H9 (cell line): ENCODE measurements around the gene SMAD7. TPM values are rescaled to one million over a fixed set of nuclear protein-coding genes. Genes with fewer than 3 reads are reported as not detected.

Experiments used
- DNase-seq: peaks from one replicate; pipeline ENCODE4 v3.0.0-alpha.2; 2017
- H2AFZ ChIP-seq: one replicate; pipeline ENCODE4 v1.6.1; 2013; ENCODE audit warnings: mild to moderate bottlenecking, low read length, control low read depth, moderate library complexity
- H2AK5ac ChIP-seq: 2 replicates; pipeline ENCODE4 v1.6.1; 2013; ENCODE audit warnings: low read length, control low read depth, mixed read lengths; ENCODE audit not compliant: insufficient read length
- H2BK120ac ChIP-seq: one replicate; pipeline ENCODE4 v1.6.1; 2013; ENCODE audit warnings: low read depth, mild to moderate bottlenecking, low read length, control low read depth, inconsistent platforms; ENCODE audit not compliant: poor library complexity, severe bottlenecking
- H2BK12ac ChIP-seq: 2 replicates; pipeline ENCODE4 v1.6.1; 2013; ENCODE audit warnings: low read length, control low read depth, mixed read lengths, low read depth; ENCODE audit not compliant: insufficient read length
- H2BK15ac ChIP-seq: 2 replicates; pipeline ENCODE4 v1.6.1; 2013; ENCODE audit warnings: low read depth, low read length, control low read depth
- H2BK20ac ChIP-seq: one replicate; pipeline ENCODE4 v1.6.1; 2013; ENCODE audit warnings: low read depth, mild to moderate bottlenecking, low read length, control low read depth, inconsistent platforms; ENCODE audit not compliant: poor library complexity, severe bottlenecking
- H2BK5ac ChIP-seq: 2 replicates; pipeline ENCODE4 v1.6.1; 2013; ENCODE audit warnings: low read length, control low read depth, mixed read lengths; ENCODE audit not compliant: insufficient read length
- H3K14ac ChIP-seq: 2 replicates; pipeline ENCODE4 v1.6.1; 2013; ENCODE audit warnings: low read length, control low read depth; ENCODE audit not compliant: insufficient read depth
- H3K18ac ChIP-seq: 2 replicates; pipeline ENCODE4 v1.6.1; 2013; ENCODE audit warnings: low read depth, mild to moderate bottlenecking, mixed read lengths, low read length, control low read depth; ENCODE audit not compliant: insufficient read length
- H3K23ac ChIP-seq: 2 replicates; pipeline ENCODE4 v1.6.1; 2013; ENCODE audit warnings: low read length, control low read depth, mixed read lengths, low read depth; ENCODE audit not compliant: insufficient read length
- H3K23me2 ChIP-seq: 2 replicates; pipeline ENCODE4 v1.6.1; 2013; ENCODE audit warnings: low read depth, mild to moderate bottlenecking, mixed read lengths, low read length, control low read depth; ENCODE audit not compliant: insufficient read length, poor library complexity, severe bottlenecking
- H3K27ac ChIP-seq: 2 replicates; pipeline ENCODE4 v1.5.1; 2013; ENCODE audit warnings: low read length, control low read depth, mixed read lengths, low read depth; ENCODE audit not compliant: insufficient read length
- H3K27me3 ChIP-seq: 2 replicates; pipeline ENCODE4 v1.6.1; 2013; ENCODE audit warnings: low read length, control low read depth, inconsistent platforms; ENCODE audit not compliant: insufficient read depth
- H3K4ac ChIP-seq: 2 replicates; pipeline ENCODE4 v1.6.1; 2013; ENCODE audit warnings: low read depth, mild to moderate bottlenecking, control low read depth, inconsistent platforms, low read length, moderate library complexity
- H3K4me1 ChIP-seq: 2 replicates; pipeline ENCODE4 v1.6.1; 2013; ENCODE audit warnings: low read length, control low read depth, inconsistent platforms; ENCODE audit not compliant: insufficient read depth
- H3K4me2 ChIP-seq: 2 replicates; pipeline ENCODE4 v1.6.1; 2013; ENCODE audit warnings: low read length, control low read depth, mixed read lengths; ENCODE audit not compliant: insufficient read length, insufficient read depth
- H3K56ac ChIP-seq: 2 replicates; pipeline ENCODE4 v1.6.1; 2013; ENCODE audit warnings: low read depth, mild to moderate bottlenecking, mixed read lengths, low read length, control low read depth; ENCODE audit not compliant: insufficient read length
- H3K79me1 ChIP-seq: 2 replicates; pipeline ENCODE4 v1.6.1; 2013; ENCODE audit warnings: low read depth, mild to moderate bottlenecking, moderate library complexity, low read length, control low read depth, inconsistent platforms; ENCODE audit not compliant: insufficient read depth, poor library complexity, severe bottlenecking
- H3K79me2 ChIP-seq: 2 replicates; pipeline ENCODE4 v1.6.1; 2013; ENCODE audit warnings: low read length, control low read depth, inconsistent platforms; ENCODE audit not compliant: insufficient read depth
- H3K9ac ChIP-seq: 2 replicates; pipeline ENCODE4 v1.6.1; 2013; ENCODE audit warnings: low read length, control low read depth, mixed read lengths; ENCODE audit not compliant: insufficient read length; ENCODE audit errors: extremely low read depth
- H3K9me3 ChIP-seq: one replicate; pipeline ENCODE4 v1.6.1; 2013; ENCODE audit warnings: low read depth, low read length, inconsistent platforms; ENCODE audit not compliant: control insufficient read depth
- H3T11ph ChIP-seq: one replicate; pipeline ENCODE4 v1.6.1; 2013; ENCODE audit warnings: mild to moderate bottlenecking, low read length, control low read depth, inconsistent platforms
- H4K20me1 ChIP-seq: one replicate; pipeline ENCODE4 v1.6.1; 2013; ENCODE audit not compliant: control insufficient read depth, insufficient read length, insufficient read depth
- H4K5ac ChIP-seq: 2 replicates; pipeline ENCODE4 v1.6.1; 2013; ENCODE audit warnings: low read depth, mild to moderate bottlenecking, mixed read lengths, low read length, control low read depth; ENCODE audit not compliant: insufficient read length
- H4K8ac ChIP-seq: replicated peaks from 2 replicates; pipeline ENCODE4 v1.6.1; 2013; ENCODE audit warnings: low read length, control low read depth, mixed read lengths, low read depth; ENCODE audit not compliant: insufficient read length
- H4K91ac ChIP-seq: 2 replicates; pipeline ENCODE4 v1.6.1; 2013; ENCODE audit warnings: low read depth, mild to moderate bottlenecking, moderate library complexity, mixed read lengths, low read length, control low read depth; ENCODE audit not compliant: insufficient read length
- H3K27ac Mint-ChIP-seq, 3 experiments: 2 replicates in 2 of 3; 3 replicates in 1 of 3; pipeline ENCODE4 v1.8.0; 2020 to 2021; ENCODE audit warnings: mixed read lengths in 3 of 3, mild to moderate bottlenecking in 1 of 3, moderate library complexity in 1 of 3
- H3K27me3 Mint-ChIP-seq: 2 replicates; pipeline ENCODE4 v1.8.0; 2021; ENCODE audit warnings: low read depth, mild to moderate bottlenecking, moderate library complexity, mixed read lengths
- H3K36me3 Mint-ChIP-seq, 3 experiments: 2 replicates in 2 of 3; 3 replicates in 1 of 3; pipeline ENCODE4 v1.8.0; 2020 to 2021; ENCODE audit warnings: low read depth in 3 of 3, mixed read lengths in 3 of 3; ENCODE audit not compliant: insufficient read depth in 1 of 3
- H3K4me1 Mint-ChIP-seq, 2 experiments: 2 replicates each; pipeline ENCODE4 v1.8.0; 2020; ENCODE audit warnings: mixed read lengths in 2 of 2
- H3K4me3 Mint-ChIP-seq, 2 experiments: 2 replicates in 1 of 2; 3 replicates in 1 of 2; pipeline ENCODE4 v1.8.0; 2020 to 2021; ENCODE audit warnings: mild to moderate bottlenecking in 2 of 2, mixed read lengths in 2 of 2, moderate library complexity in 1 of 2
- H3K9me3 Mint-ChIP-seq, 2 experiments: 2 replicates in 1 of 2; 3 replicates in 1 of 2; pipeline ENCODE4 v1.8.0; 2020; ENCODE audit warnings: mild to moderate bottlenecking in 2 of 2, mixed read lengths in 2 of 2, moderate library complexity in 1 of 2
- WGBS: extraction: QIAGEN DNeasy Blood & Tissue Kit; methylation state at CpG from one replicate; pipeline ENCODE4 v1.1.7; 2013; ENCODE audit warnings: missing lambda C conversion rate, low lambda C conversion rate, mixed read lengths; ENCODE audit not compliant: insufficient read length; ENCODE audit errors: extremely low coverage; 5-methylcytosine and 5-hydroxymethylcytosine counted together
- total RNA-seq: library from RNA; stranded (reverse); gene quantifications from 2 replicates; pipeline ENCODE4 v1.2.1, GENCODE V29; 2021
- TF ChIP-seq, protein P1 (sequence below): fragments of 200-600 bp; sonication (generic); conservative IDR thresholded peaks from 3 replicates; pipeline ENCODE4 v1.8.0; 2021; ENCODE audit warnings: antibody characterized with exemption, mild to moderate bottlenecking

The SMAD7 gene
- total RNA-seq, 1 experiment from 2014 or later = 27.7 TPM

DNA sequence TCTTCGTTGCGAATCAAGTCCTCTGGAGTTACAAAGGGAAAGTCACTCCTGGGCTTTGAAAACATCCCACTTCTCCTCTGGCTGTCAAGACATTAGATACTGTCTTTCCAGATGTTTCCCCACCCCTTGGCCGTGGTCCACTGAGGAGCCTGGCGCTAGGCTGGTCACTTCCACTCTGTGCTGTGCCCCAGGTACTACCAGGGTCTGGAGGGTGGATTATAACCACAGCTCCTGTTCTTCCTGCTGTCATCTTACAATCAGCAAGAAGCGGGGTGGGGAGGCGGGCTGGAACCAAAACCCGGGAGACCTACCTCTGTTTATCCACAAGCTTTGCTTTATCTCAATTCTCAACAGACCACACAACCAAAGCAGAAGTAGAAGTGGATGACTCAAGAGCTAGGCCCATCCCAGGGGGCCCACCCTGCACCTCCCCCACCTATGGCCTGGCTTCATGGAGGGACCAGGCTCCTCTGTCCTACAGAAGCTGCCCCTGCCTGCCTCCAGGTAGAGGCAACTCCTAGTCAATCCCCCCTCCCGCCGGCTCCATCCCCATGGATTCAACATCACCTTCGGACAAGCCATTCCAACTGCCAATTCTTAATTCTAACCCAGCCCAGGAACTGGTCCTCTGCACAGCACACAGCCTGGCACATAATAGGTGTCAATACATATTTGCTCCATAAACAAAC is 17.8 kb downstream of the SMAD7 start:
- no peaks in the 10 kb centered on the region for H3K27me3 Mint-ChIP-seq
- H4K5ac ChIP-seq = no peak overlapping the region
- no peak overlapping the region for H2AK5ac ChIP-seq
- no CpG with 5 or more reads among the region's 10 CpGs for WGBS
- no peak overlapping the region for H4K91ac ChIP-seq
- H3K18ac ChIP-seq = no peak overlapping the region
- no peak overlapping the region for H2BK15ac ChIP-seq
- H2BK20ac ChIP-seq = no peak overlapping the region
- no peak overlapping the region for H2BK12ac ChIP-seq
- no peak for DNase-seq
- H3K27me3 ChIP-seq = no peaks in the 10 kb centered on the region
- H3K4me1 Mint-ChIP-seq = peaks cover 89 to 93% of the 10 kb centered on the region in 2 experiments
- no peak overlapping the region for H3K56ac ChIP-seq
- H3K36me3 Mint-ChIP-seq = peaks cover 5 to 39% (median 11%) of the 10 kb centered on the region in 3 experiments
- peaks cover 16% of the 10 kb centered on the region; the same call in 1 of the 2 replicates for H3K4me1 ChIP-seq
- H3K27ac ChIP-seq = no peak overlapping the region
- no peak overlapping the region for H2BK5ac ChIP-seq
- H3K79me1 ChIP-seq = no peaks in the 10 kb centered on the region
- no peak overlapping the region for H3K14ac ChIP-seq
- H4K8ac ChIP-seq = no peak overlapping the region
- TF ChIP-seq, protein P1, sequence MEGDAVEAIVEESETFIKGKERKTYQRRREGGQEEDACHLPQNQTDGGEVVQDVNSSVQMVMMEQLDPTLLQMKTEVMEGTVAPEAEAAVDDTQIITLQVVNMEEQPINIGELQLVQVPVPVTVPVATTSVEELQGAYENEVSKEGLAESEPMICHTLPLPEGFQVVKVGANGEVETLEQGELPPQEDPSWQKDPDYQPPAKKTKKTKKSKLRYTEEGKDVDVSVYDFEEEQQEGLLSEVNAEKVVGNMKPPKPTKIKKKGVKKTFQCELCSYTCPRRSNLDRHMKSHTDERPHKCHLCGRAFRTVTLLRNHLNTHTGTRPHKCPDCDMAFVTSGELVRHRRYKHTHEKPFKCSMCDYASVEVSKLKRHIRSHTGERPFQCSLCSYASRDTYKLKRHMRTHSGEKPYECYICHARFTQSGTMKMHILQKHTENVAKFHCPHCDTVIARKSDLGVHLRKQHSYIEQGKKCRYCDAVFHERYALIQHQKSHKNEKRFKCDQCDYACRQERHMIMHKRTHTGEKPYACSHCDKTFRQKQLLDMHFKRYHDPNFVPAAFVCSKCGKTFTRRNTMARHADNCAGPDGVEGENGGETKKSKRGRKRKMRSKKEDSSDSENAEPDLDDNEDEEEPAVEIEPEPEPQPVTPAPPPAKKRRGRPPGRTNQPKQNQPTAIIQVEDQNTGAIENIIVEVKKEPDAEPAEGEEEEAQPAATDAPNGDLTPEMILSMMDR = no peak
- H3K9ac ChIP-seq = no peak overlapping the region
- no peak overlapping the region for H2AFZ ChIP-seq
- H3K23me2 ChIP-seq = no peaks in the 10 kb centered on the region
- H2BK120ac ChIP-seq = no peak overlapping the region
- H3K79me2 ChIP-seq = peaks cover 88% of the 10 kb centered on the region; the same call in 1 of the 2 replicates
- H3K4me2 ChIP-seq = no peak overlapping the region
- no peak overlapping the region for H3T11ph ChIP-seq
- peak overlapping the region in 1 of 3 experiments; percentile 65; a peak in 4 of 7 replicates for H3K27ac Mint-ChIP-seq
- H3K23ac ChIP-seq = no peak overlapping the region
- no peak overlapping the region for H3K4ac ChIP-seq
- H3K9me3 ChIP-seq = no peaks in the 10 kb centered on the region
- H4K20me1 ChIP-seq = no peaks in the 10 kb centered on the region
- H3K9me3 Mint-ChIP-seq = no peaks in the 10 kb centered on the region
- peak overlapping the region in 1 of 2 experiments; percentile 21; a peak in 2 of 5 replicates for H3K4me3 Mint-ChIP-seq
